HG02884 (cell line): ENCODE results near the gene PC.
"Not testable (repeated sequence)": the region's sequence is repeated elsewhere in the genome, so short reads cannot be mapped to it uniquely, and the experiment has no call there.

ENCODE experiments used
- ATAC-seq: cut with Tn5 transposase; IDR thresholded peaks from one replicate; pipeline ENCODE4 v1.9.1; 2021; ENCODE audit warnings: mild to moderate bottlenecking, moderate library complexity; ENCODE audit not compliant: unreplicated experiment

PC gene

GRCh38 chr11:66845143-66845875 lies 112.9 kb downstream of the PC start:
- no peak for ATAC-seq

- no peak for ATAC-seq
These were observed 113.6 kb downstream of the PC start for GRCh38 chr11:66844496-66845142.

- ATAC-seq = peak; percentile 5
These were observed 114.2 kb downstream of the PC start for GRCh38 chr11:66843776-66844495.

- ATAC-seq = peak; percentile 73
These were observed 115.0 kb downstream of the PC start, which contains the start of gene RCE1 for GRCh38 chr11:66842896-66843775. Gene RCE1 (plus strand): TSS chr11:66843441. CDS start chr11:66843456, 15 bp downstream.

GRCh38 chr11:66842501-66842895 lies 115.7 kb downstream of the PC start:
- no peak for ATAC-seq

- ATAC-seq = no peak
These were observed 116.3 kb downstream of the PC start for GRCh38 chr11:66841861-66842260.

- no peak for ATAC-seq
These were observed 117.7 kb downstream of the PC start for GRCh38 chr11:66840317-66841091.

- no peak for ATAC-seq
These were observed 122.3 kb downstream of the PC start for GRCh38 chr11:66835768-66836405.

- ATAC-seq = no peak
These were observed 123.2 kb downstream of the PC start for GRCh38 chr11:66834943-66835342.

- ATAC-seq = no peak
These were observed 123.7 kb downstream of the PC start for GRCh38 chr11:66834539-66834845.

GRCh38 chr11:66824573-66824972 lies 133.6 kb downstream of the PC start:
- not testable (repeated sequence) for ATAC-seq

GRCh38 chr11:66823700-66824099 lies 134.5 kb downstream of the PC start:
- ATAC-seq = no peak

- ATAC-seq = no peak
These were observed 137.3 kb downstream of the PC start for GRCh38 chr11:66820901-66821300.

- ATAC-seq = no peak
These were observed 137.8 kb downstream of the PC start for GRCh38 chr11:66820381-66820780.

GRCh38 chr11:66818231-66818955 lies 139.8 kb downstream of the PC start:
- ATAC-seq = no peak

- no peak for ATAC-seq
These were observed 142.5 kb downstream of the PC start for GRCh38 chr11:66815646-66816045.

- no peak for ATAC-seq
These were observed 143.5 kb downstream of the PC start for GRCh38 chr11:66814678-66815077.

GRCh38 chr11:66810576-66811185 lies 147.5 kb downstream of the PC start:
- ATAC-seq = no peak

GRCh38 chr11:66809592-66809991 lies 148.6 kb downstream of the PC start:
- ATAC-seq = no peak
